Measurements from ENCODE around the gene HINFP. TPM values are rescaled to one million over a fixed set of nuclear protein-coding genes. Genes with fewer than 3 reads are reported as not detected.
"Not testable (repeated sequence)": the region's sequence is repeated elsewhere in the genome, so short reads cannot be mapped to it uniquely, and the experiment has no call there.

The HINFP gene
- total RNA-seq, 1 experiment from 2014 or later = 17.9 TPM

DNA sequence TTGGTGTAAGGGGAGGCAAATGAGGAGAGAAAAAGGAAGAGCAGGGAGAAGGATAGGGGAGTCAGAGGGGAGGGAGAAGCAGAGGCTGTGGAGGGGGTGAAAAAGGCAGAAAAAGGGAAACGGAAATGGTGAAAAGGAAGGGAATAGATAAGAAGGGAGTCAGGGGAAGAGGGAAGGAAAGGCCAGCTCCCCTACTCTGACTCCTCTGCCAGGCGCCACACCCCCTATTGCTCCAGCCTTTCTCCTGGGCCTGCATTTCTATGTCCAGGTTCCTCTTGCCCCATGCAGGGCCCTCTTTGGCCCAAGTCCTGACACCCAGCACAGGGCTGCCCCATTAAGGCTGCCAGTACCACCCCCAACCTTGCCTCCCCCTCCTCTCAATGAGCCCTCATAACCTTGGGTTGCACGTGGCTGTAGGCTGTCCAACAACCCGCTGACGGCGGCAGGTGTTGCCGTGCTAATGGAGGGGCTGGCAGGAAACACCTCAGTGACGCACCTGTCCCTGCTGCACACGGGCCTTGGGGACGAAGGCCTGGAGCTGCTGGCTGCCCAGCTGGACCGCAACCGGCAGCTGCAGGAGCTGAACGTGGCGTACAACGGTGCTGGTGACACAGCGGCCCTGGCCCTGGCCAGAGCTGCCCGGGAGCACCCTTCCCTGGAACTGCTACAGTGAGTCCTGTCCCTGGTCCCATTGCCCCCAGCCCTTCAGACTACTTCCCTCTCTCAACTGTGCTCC is 60.5 kb downstream of the HINFP start:
- no peak for DNase-seq (ENCODE audit: low read depth)

GRCh38 chr11:119184399-119184798 is 63.0 kb downstream of the HINFP start:
- not testable (repeated sequence) for DNase-seq (ENCODE audit: low read depth)

Other genes starting within 250 kb of the HINFP start
- gene CXCR5, start 237.7 kb upstream of the HINFP start, total RNA-seq (2014; rRNA removed; shearing (Covaris generic)) = not detected in 2 replicates
- gene BCL9L, start 195.7 kb upstream of the HINFP start, total RNA-seq (2014; rRNA removed; shearing (Covaris generic)) = 22.5 and 24.8 TPM in 2 replicates
- not detected in 2 replicates for gene UPK2, start 165.3 kb upstream of the HINFP start, total RNA-seq (2014; rRNA removed; shearing (Covaris generic))
- not detected in 2 replicates for gene FOXR1, start 149.8 kb upstream of the HINFP start, total RNA-seq (2014; rRNA removed; shearing (Covaris generic))
- 12.4 and 14.1 TPM in 2 replicates for gene CENATAC, start 123.4 kb upstream of the HINFP start, total RNA-seq (2014; rRNA removed; shearing (Covaris generic))
- 778 and 1,119 TPM in 2 replicates for gene RPS25, start 103.2 kb upstream of the HINFP start, total RNA-seq (2014; rRNA removed; shearing (Covaris generic))
- gene TRAPPC4, start 102.8 kb upstream of the HINFP start, total RNA-seq (2014; rRNA removed; shearing (Covaris generic)) = 154 and 181 TPM in 2 replicates
- gene SLC37A4, start 90.7 kb upstream of the HINFP start, total RNA-seq (2014; rRNA removed; shearing (Covaris generic)) = 26.6 and 32.1 TPM in 2 replicates
- 123 and 139 TPM in 2 replicates for gene HYOU1, start 64.4 kb upstream of the HINFP start, total RNA-seq (2014; rRNA removed; shearing (Covaris generic))
- gene VPS11, start 53.8 kb upstream of the HINFP start, total RNA-seq (2014; rRNA removed; shearing (Covaris generic)) = 24.9 and 29.0 TPM in 2 replicates
- 6.1 and 9.3 TPM in 2 replicates for gene HMBS, start 36.7 kb upstream of the HINFP start, total RNA-seq (2014; rRNA removed; shearing (Covaris generic))
- 35.0 and 46.0 TPM in 2 replicates for gene DPAGT1, start 19.7 kb upstream of the HINFP start, total RNA-seq (2014; rRNA removed; shearing (Covaris generic))
- 17.2 and 17.8 TPM in 2 replicates for gene C2CD2L, start 14.2 kb upstream of the HINFP start, total RNA-seq (2014; rRNA removed; shearing (Covaris generic))
- not detected in 2 replicates for gene ABCG4, start 27.5 kb downstream of the HINFP start, total RNA-seq (2014; rRNA removed; shearing (Covaris generic))
- gene NLRX1, start 47.1 kb downstream of the HINFP start, total RNA-seq (2014; rRNA removed; shearing (Covaris generic)) = 11.0 and 11.3 TPM in 2 replicates
- not detected in 2 replicates for gene NHERF4, start 63.9 kb downstream of the HINFP start, total RNA-seq (2014; rRNA removed; shearing (Covaris generic))
- 9.3 and 12.0 TPM in 2 replicates for gene CBL, start 84.8 kb downstream of the HINFP start, total RNA-seq (2014; rRNA removed; shearing (Covaris generic))
- 365 and 377 TPM in 2 replicates for gene MCAM, start 195.6 kb downstream of the HINFP start, total RNA-seq (2014; rRNA removed; shearing (Covaris generic))
- 7.6 and 12.1 TPM in 2 replicates for gene RNF26, start 212.9 kb downstream of the HINFP start, total RNA-seq (2014; rRNA removed; shearing (Covaris generic))
- 0.96 and 1.8 TPM in 2 replicates for gene C1QTNF5, start 219.3 kb downstream of the HINFP start, total RNA-seq (2014; rRNA removed; shearing (Covaris generic))
- not detected in 2 replicates for gene MFRP, start 225.1 kb downstream of the HINFP start, total RNA-seq (2014; rRNA removed; shearing (Covaris generic))

Measured in HT1080 (cell line).